Limb (tissue), 2 donors: ENCODE results near the gene GRAMD1A.

ENCODE experiments used
- DNase-seq, 2 donors: peaks; one replicate each; pipeline ENCODE4 v3.0.0-alpha.2; 2016; ENCODE audit errors: extremely low spot score in 2 of 2

GRAMD1A gene

DNA sequence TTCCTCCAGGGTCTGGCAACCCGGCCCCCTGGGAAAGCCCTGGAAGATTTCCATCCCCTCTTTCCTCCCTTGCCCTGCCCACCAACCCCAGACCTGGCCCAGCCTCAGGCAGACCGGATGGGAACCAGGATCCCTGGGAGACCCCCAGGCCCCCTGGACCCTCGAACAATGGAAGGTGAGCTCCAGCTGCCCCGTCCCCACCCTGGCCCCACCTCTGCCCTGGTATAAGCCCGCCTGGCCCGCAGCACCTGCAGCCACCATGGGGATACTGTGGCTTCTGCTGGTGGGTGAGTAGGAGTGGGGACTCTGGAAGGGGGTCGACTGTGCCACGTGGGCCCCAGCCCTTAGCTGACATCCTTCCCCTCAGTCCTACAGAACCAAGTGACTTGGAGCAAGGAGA, 73.8 kb downstream of the GRAMD1A start:
- no peak for DNase-seq

DNA sequence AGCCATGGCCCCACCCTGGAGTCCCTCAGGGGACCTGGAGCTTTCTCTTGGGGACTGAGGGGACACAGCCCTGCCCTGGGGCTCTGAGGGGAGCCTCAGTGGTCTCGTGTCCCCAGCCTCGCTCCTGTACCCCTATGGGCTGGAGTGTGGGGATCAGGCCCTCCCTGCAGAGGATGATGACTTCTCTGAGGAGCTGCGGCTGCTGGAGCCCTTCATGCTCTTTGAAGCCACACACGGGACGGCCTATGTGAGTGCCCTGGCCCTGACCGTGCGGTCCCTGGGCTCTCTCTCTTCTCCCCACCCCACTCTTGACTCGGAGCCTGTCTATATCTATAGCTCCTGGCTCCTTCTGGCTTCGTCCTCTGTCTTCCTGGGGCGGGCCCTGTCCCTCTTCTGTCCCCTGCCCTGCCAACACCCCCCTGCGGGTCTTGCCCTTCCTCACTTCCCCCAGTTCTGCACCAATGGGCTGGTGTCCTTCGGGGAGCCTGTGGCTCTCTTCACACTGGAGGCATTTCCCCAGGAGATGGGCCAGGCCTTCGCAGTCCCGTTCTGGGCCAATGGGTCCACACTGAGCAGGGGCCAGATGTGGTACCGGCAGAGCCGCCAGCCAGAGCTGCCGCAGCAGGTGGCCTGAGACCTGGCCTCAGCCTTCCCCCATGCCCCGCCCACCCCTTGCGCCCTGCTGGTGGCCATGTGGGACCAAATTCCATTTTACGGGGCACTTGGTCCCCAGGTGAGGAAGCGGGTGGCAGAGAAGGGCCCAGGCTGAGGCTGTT, 74.5 kb downstream of the GRAMD1A start:
- no peak for DNase-seq

DNA sequence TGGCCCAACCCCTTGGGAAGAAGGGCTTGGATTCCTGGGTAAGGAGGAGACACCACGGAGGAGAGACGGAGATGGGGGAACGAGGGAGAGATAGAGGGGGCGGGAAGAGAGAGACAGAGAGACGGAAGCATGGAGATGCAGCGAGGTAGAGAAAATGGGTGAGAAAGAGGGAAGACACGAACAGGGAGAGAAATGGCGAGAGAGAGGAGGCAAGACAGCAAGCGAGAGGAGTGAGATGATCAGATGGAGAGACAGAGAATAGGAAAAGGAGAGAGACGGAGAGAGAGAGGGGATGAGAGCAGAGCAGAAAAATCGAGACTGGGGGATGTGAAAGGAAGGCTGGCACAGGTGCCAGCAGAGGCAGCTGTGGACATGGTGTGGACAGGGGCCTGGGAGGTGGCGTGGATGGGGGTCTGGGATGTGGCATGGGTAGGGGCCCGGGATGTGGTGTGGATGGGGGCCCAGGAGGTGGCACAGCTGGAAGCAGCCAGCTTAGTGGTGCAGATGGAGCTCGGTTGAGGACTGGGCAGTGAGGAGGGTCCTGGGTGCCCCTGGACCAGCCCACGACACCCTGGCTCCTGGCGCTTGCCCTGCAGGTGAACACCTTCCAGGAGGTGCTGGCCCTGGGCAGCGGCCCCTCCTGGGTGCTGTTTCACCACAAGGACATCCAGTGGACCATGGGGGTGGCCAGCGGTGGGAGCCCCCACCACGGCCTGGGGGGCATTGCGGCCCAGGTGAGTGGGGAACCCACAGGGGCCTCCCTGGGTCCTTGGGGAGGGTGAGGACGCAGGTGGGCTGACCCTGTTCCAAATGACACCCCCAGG, 75.3 kb downstream of the GRAMD1A start:
- no peak for DNase-seq

DNA sequence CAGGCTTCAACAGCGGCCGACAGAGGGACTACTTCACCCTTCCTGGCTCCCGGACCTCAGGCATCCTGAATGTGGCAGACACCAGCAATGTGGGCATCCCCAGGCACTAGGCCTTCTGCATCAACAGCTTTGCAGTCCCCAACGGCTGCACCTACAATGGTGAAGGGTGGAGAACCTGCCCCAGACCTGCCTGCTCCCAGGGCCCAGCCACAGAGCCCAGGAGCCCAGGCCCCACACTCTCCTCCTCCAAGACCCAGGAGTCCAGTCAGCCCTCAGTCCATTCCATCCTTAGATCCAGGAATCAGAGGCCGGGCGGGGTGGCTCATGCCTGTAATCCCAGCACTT, 75.9 kb downstream of the GRAMD1A start:
- no peak for DNase-seq
